Adrenal gland (tissue), 12 donors: ENCODE results near the gene BTBD19. TPM values are rescaled to one million over a fixed set of nuclear protein-coding genes. Genes with fewer than 3 reads are reported as not detected.

Experiments used
- DNase-seq, 7 donors: peaks; one replicate each; pipeline ENCODE4 v3.0.0-alpha.2; 2019 to 2020
- H3K27ac ChIP-seq, 5 donors: fragments of 200-600 bp; sonication (generic) in 4 of 5; 1 replicate in 3 of 5; 2 replicates in 2 of 5; pipeline versions ENCODE4 v1.5.1 to v1.8.0; 2016 to 2020; ENCODE audit warnings: mild to moderate bottlenecking in 1 of 5
- H3K27me3 ChIP-seq: fragments of 200-600 bp; 2 replicates; pipeline ENCODE4 v1.8.0; 2021
- H3K36me3 ChIP-seq, 2 donors: fragments of 200-600 bp; replicated peaks in 1 of 2; 1 replicate in 1 of 2; 2 replicates in 1 of 2; pipeline versions ENCODE4 v1.5.1 to v1.8.0; 2018 to 2022
- H3K4me1 ChIP-seq, 2 donors: fragments of 200-600 bp; replicated peaks in 1 of 2; 1 replicate in 1 of 2; 2 replicates in 1 of 2; pipeline versions ENCODE4 v1.5.1 to v1.8.0; 2018 to 2021
- H3K4me3 ChIP-seq, 4 donors: fragments of 200-600 bp; sonication (generic) in 3 of 4; one replicate each; pipeline ENCODE4 v1.5.1; 2016 to 2018
- H3K9me3 ChIP-seq, 3 donors: fragments of 200-600 bp; sonication (generic) in 1 of 3; replicated peaks in 1 of 3; 1 replicate in 2 of 3; 2 replicates in 1 of 3; pipeline versions ENCODE4 v1.5.1 to v1.8.0; 2016 to 2021
- POLR2A ChIP-seq, 2 donors: fragments of 450-650 bp; IDR thresholded peaks; one replicate each; pipeline ENCODE4 v1.6.1; 2017; ENCODE audit warnings: antibody characterized with exemption in 2 of 2, mild to moderate bottlenecking in 2 of 2, moderate library complexity in 1 of 2
- WGBS, 4 donors: extraction: QIAGEN DNeasy Blood & Tissue Kit in 2 of 4; methylation state at CpG; one replicate each; pipeline versions ENCODE4 v1.1.5 to v1.1.7; 2013 to 2017; 5-methylcytosine and 5-hydroxymethylcytosine counted together
- intact Hi-C, 2 donors: fragments of 100-400 bp; cut with DNase I; formaldehyde crosslinking; loops; one replicate each; pipeline versions ENCODE4 v1.14.1 to v1.15.0; 2022 to 2023
- polyA plus RNA-seq, 3 donors: library from polyadenylated mRNA; stranded (reverse); fragments of 200-250 nt in 2 of 3; fragments of 350-450 nt in 1 of 3; fragmentation: Illumina TruSeq in 1 of 3; extraction: RNeasy Lipid Tissue Mini Kit (QIAGEN cat#74804) in 1 of 3; gene quantifications; one replicate each; pipeline ENCODE4 v1.2.3, GENCODE V29; 2013 to 2014
- total RNA-seq, 9 donors: library from RNA; depleted of rRNA in 4 of 9; stranded (reverse); fragments of >200 nt in 4 of 9; fragments of 120-200 nt in 1 of 9; fragmentation: NEBNext Ultra II Directional in 1 of 9; extraction: Animal tissue kit (Norgen Biotek cat#: 25700) in 1 of 9; gene quantifications; one replicate each; pipeline versions ENCODE4 v1.1.0 to v1.2.4, GENCODE V29; 2013 to 2023
- TF ChIP-seq, protein P1 (sequence below), 6 experiments: fragments of 450-650 bp in 4 of 6; fragments of 200-600 bp in 2 of 6; sonication (generic) in 1 of 6; IDR thresholded peaks; 1 replicate in 5 of 6; 2 replicates in 1 of 6; pipeline versions ENCODE4 v1.5.1 to v1.8.0; 2016 to 2021; ENCODE audit warnings: antibody characterized with exemption in 6 of 6, mild to moderate bottlenecking in 2 of 6, moderate library complexity in 1 of 6
- donor health status: healthy with polysubstance abuse.
- donor health status: Bipolar disorder and iron deficiency.
- donor health status: DM: yes; HTN: yes; CAD: no.
- donor health status: DM: no; HTN: no; CAD: no.
- donor health status: DM: no; HTN: no; CAD: no.
- donor health status: DM: yes; HTN: yes; CAD: no.

The BTBD19 gene
- total and polyA plus RNA-seq, 12 donors, result 4.8 to 67.2 (median 21.3) TPM

DNA sequence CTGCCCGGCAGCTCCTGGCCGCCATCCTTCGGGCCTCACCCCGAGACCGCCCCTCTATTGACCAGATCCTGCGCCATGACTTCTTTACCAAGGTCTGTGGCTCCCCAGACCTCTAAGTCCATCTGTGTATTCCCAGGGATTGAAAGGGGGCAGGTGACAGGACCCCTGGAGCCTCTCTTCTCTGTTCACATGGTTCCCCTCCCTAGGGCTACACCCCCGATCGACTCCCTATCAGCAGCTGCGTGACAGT, 5.3 kb upstream of the BTBD19 start:
- Histone ChIP-seq H3K36me3 (peaks cover 0 to 40% of the 10 kb centered on the region in 2 donors), H3K4me3 (no peak overlapping the region), H3K9me3 (no peaks in the 10 kb centered on the region), H3K4me1 (peaks cover 26 to 48% of the 10 kb centered on the region in 2 donors), H3K27ac (peak overlapping the region in 1 of 5 donors; percentile 80), H3K27me3 (no peaks in the 10 kb centered on the region)
- 89 to 94% (median 93%) methylated on average over 3 to 9 of the region's 9 CpGs for WGBS, 4 donors
- TF ChIP-seq, protein P1, sequence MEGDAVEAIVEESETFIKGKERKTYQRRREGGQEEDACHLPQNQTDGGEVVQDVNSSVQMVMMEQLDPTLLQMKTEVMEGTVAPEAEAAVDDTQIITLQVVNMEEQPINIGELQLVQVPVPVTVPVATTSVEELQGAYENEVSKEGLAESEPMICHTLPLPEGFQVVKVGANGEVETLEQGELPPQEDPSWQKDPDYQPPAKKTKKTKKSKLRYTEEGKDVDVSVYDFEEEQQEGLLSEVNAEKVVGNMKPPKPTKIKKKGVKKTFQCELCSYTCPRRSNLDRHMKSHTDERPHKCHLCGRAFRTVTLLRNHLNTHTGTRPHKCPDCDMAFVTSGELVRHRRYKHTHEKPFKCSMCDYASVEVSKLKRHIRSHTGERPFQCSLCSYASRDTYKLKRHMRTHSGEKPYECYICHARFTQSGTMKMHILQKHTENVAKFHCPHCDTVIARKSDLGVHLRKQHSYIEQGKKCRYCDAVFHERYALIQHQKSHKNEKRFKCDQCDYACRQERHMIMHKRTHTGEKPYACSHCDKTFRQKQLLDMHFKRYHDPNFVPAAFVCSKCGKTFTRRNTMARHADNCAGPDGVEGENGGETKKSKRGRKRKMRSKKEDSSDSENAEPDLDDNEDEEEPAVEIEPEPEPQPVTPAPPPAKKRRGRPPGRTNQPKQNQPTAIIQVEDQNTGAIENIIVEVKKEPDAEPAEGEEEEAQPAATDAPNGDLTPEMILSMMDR (IDR thresholded peaks at IDR 0.05), result no peak
- TF ChIP-seq POLR2A (IDR thresholded peaks at IDR 0.05), result no peak
- intact Hi-C loops, result no loop called here
- DNase-seq, result peak in 1 of 7 donors; percentile 51

DNA sequence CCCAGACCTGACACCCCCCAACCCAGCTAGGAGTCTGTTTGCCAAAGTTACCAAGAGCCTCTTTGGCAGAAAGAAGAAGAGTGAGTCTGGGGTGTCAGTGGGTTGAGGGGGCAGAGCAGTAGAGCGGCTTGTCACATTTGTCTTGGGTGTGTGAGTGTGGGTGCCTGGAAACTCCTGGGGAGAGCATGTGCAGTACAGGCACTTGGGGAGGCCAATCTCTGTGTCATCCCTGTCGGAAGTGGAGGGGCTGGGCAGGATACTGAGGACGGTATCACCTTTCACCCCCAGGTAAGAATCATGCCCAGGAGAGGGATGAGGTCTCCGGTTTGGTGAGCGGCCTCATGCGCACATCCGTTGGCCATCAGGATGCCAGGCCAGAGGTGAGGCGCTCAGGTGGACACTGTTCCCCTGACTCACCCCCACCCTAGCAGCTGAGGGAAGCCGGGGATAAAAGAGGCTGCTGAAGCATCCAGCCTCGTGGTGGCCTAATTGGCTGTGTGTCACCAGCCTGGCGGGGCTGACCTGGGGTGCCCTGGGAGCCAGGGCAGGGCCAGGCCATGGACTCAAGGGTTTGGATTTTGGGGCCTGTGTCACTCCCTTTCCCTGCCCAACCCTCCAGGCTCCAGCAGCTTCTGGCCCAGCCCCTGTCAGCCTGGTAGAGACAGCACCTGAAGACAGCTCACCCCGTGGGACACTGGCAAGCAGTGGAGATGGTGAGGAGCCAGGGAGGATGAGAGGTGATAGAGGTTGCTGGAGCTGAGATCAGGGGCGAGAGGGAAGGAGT, 4.8 kb upstream of the BTBD19 start:
- H3K27ac ChIP-seq, result peak overlapping the region in 2 of 5 donors; percentile 37 to 80
- no peak for TF ChIP-seq POLR2A (IDR thresholded peaks at IDR 0.05)
- TF ChIP-seq, protein P1 (IDR thresholded peaks at IDR 0.05), result no peak
- H3K4me1 ChIP-seq, result peaks cover 31 to 53% of the 10 kb centered on the region in 2 donors
- peaks cover 0 to 40% of the 10 kb centered on the region in 2 donors for H3K36me3 ChIP-seq
- H3K9me3 ChIP-seq, result no peaks in the 10 kb centered on the region
- 74 to 87% (median 82%) methylated on average over 4 to 13 of the region's 13 CpGs for WGBS, 4 donors
- no peaks in the 10 kb centered on the region for H3K27me3 ChIP-seq
- no peak overlapping the region for H3K4me3 ChIP-seq
- intact Hi-C loops, result no loop called here
- peak in 5 of 7 donors; percentile 20 to 56 (median 31) for DNase-seq

DNA sequence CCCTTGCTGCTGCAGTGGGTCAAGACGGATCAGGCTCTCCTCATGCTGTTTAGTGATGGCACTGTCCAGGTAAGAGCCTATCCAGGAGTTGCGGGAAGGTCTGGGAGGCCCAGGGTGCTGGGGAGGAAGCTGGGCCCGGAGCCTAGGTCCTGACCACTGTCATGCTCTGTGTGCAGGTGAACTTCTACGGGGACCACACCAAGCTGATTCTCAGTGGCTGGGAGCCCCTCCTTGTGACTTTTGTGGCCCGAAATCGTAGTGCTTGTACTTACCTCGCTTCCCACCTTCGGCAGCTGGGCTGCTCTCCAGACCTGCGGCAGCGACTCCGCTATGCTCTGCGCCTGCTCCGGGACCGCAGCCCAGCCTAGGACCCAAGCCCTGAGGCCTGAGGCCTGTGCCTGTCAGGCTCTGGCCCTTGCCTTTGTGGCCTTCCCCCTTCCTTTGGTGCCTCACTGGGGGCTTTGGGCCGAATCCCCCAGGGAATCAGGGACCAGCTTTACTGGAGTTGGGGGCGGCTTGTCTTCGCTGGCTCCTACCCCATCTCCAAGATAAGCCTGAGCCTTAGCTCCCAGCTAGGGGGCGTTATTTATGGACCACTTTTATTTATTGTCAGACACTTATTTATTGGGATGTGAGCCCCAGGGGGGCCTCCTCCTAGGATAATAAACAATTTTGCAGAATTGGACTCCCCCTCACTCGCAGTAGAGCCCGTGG, 2.9 kb upstream of the BTBD19 start:
- DNase-seq, result peak in 3 of 7 donors; percentile 17 to 54 (median 24)
- H3K27ac ChIP-seq, result peak overlapping the region in 4 of 5 donors; percentile 96 to 100 (median 99)
- peaks cover 50 to 68% of the 10 kb centered on the region in 2 donors for H3K4me1 ChIP-seq
- H3K4me3 ChIP-seq, result no peak overlapping the region
- TF ChIP-seq, protein P1 (IDR thresholded peaks at IDR 0.05), result no peak
- TF ChIP-seq POLR2A (IDR thresholded peaks at IDR 0.05), result no peak
- 93 to 95% (median 94%) methylated on average over 7 to 20 of the region's 20 CpGs for WGBS, 4 donors
- intact Hi-C loops, result no loop called here
- H3K36me3 ChIP-seq, result peaks cover 0 to 40% of the 10 kb centered on the region in 2 donors
- no peaks in the 10 kb centered on the region for H3K27me3 ChIP-seq
- no peaks in the 10 kb centered on the region for H3K9me3 ChIP-seq

DNA sequence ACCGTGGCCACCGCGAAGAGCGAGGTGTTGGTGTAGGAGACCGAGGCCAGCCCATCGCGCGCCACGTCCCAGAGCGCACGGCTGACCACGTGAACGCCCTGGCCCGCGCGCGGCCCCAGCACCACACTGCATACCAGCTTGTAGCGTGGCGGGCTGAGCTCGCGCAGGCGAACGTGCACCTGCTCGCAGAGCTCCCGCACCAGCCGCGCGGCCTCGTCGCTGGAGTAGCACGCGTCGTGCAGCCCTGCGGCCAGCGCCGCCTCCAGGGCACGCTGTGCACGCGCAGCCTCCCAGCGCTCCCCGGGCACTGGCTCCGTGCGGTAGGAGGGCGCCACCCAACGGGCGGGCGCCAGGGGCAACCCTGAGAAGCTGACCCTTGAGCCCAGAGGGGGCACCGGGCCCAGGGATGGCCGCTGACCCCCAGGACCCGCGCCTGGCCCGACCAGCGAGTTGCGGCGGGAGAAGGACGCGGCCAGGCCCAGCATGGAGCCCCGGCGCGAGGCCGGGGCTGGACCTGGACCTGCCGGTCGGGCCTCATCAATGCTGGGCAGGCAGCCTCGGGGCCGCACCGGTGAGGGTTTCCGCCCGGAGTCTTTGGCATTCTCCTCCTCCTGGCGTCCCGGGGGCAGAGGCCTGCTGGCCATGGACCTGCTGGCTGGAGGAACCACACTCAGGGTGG, 2.2 kb upstream of the BTBD19 start:
- peak in 3 of 7 donors; percentile 36 to 59 (median 45) for DNase-seq
- Histone ChIP-seq H3K27me3 (no peaks in the 10 kb centered on the region), H3K4me3 (peak overlapping the region in 1 of 4 donors; percentile 6), H3K27ac (peak overlapping the region; percentile 96 to 100 (median 99)), H3K4me1 (peaks cover 53 to 75% of the 10 kb centered on the region in 2 donors), H3K36me3 (peaks cover 0 to 40% of the 10 kb centered on the region in 2 donors), H3K9me3 (no peaks in the 10 kb centered on the region)
- intact Hi-C loops, result no loop called here
- WGBS, 4 donors, result 85 to 90% (median 88%) methylated on average over 35 to 70 of the region's 70 CpGs
- TF ChIP-seq, protein P1 (IDR thresholded peaks at IDR 0.05), result no peak
- no peak for TF ChIP-seq POLR2A (IDR thresholded peaks at IDR 0.05)
